GM10248 (cell line): ENCODE measurements around the gene MID1.

Experiments used
- CTCF ChIA-PET: fragments of 300-600 bp; sonication (Branson Sonifier 250); formaldehyde crosslinking; extraction: SDS; loops from one replicate; lab custom pipeline; 2021; ENCODE audit warnings: antibody characterized with exemption; lab: Yijun Ruan, JAX
- POLR2A ChIA-PET: fragments of 350-650 bp; sonication (Branson Sonifier 250); formaldehyde crosslinking; extraction: SDS; loops from one replicate; lab custom pipeline; 2020; ENCODE audit warnings: antibody characterized with exemption; lab: Yijun Ruan, JAX
- DNase-seq: peaks from one replicate; pipeline ENCODE4 v3.0.0; 2012; ENCODE audit errors: extremely low spot score
- CTCF ChIP-seq: IDR thresholded peaks from 2 replicates; pipeline ENCODE4 v1.5.1; 2012; ENCODE audit warnings: mild to moderate bottlenecking, low read depth; ENCODE audit errors: extremely low read depth, missing control alignments, control extremely low read depth

The MID1 gene

GRCh38 chrX:10450229-10450958 lies 170.0 kb downstream of the MID1 start:
- DNase-seq: no peak
- no peak for TF ChIP-seq CTCF
- ChIA-PET POLR2A (no interaction called here), CTCF (no interaction called here)

- no peak for DNase-seq
- ChIA-PET POLR2A (no interaction called here), CTCF (interaction anchor here (0.9 to 1.7 kb wide), 2 partner anchors 9 to 46 kb away, joined by 3 read pairs; no protein-coding TSS in a partner anchor)
- no peak for TF ChIP-seq CTCF
Observed at GRCh38 chrX:10447564-10448214, 172.7 kb downstream of the MID1 start.

GRCh38 chrX:10444204-10444603 lies 176.2 kb downstream of the MID1 start:
- CTCF ChIA-PET: interaction anchor here (1.2 kb wide), 1 partner anchor 17 kb away, joined by 3 read pairs; no protein-coding TSS in a partner anchor
- no peak for TF ChIP-seq CTCF
- POLR2A ChIA-PET: no interaction called here
- no peak for DNase-seq

- ChIA-PET CTCF (no interaction called here), POLR2A (no interaction called here)
- no peak for DNase-seq
- TF ChIP-seq CTCF: no peak
Observed at GRCh38 chrX:10441464-10441863, 178.9 kb downstream of the MID1 start.

GRCh38 chrX:10433296-10433965 lies 187.0 kb downstream of the MID1 start:
- CTCF ChIA-PET: no interaction called here
- POLR2A ChIA-PET: no interaction called here
- TF ChIP-seq CTCF: no peak
- no peak for DNase-seq

- TF ChIP-seq CTCF: no peak
- DNase-seq: no peak
- ChIA-PET CTCF (no interaction called here), POLR2A (no interaction called here)
Observed at GRCh38 chrX:10429908-10430307, 190.5 kb downstream of the MID1 start.
